HUES64 (cell line): ENCODE results near the gene TDRD7.
"Not testable (repeated sequence)": the region's sequence is repeated elsewhere in the genome, so short reads cannot be mapped to it uniquely, and the experiment has no call there.

Experiments used
- H3K27ac ChIP-seq: 2 replicates; pipeline ENCODE4 v1.7.0; 2013; ENCODE audit warnings: low read depth, low read length, inconsistent platforms
- H3K27me3 ChIP-seq: 2 replicates; pipeline ENCODE4 v1.6.1; 2013; ENCODE audit warnings: mild to moderate bottlenecking, low read length; ENCODE audit not compliant: insufficient read depth
- H3K36me3 ChIP-seq: 2 replicates; pipeline ENCODE4 v1.6.1; 2013; ENCODE audit warnings: mild to moderate bottlenecking, low read length; ENCODE audit not compliant: insufficient read depth
- H3K4me1 ChIP-seq: 2 replicates; pipeline ENCODE4 v1.6.1; 2013; ENCODE audit warnings: mild to moderate bottlenecking, low read length, moderate library complexity; ENCODE audit not compliant: insufficient read depth
- H3K4me3 ChIP-seq: 2 replicates; pipeline ENCODE4 v1.5.1; 2013; ENCODE audit warnings: mild to moderate bottlenecking, low read length, moderate library complexity
- H3K9ac ChIP-seq: 2 replicates; pipeline ENCODE4 v1.6.1; 2013; ENCODE audit warnings: mild to moderate bottlenecking, low read depth, low read length
- H3K9me3 ChIP-seq: 2 replicates; pipeline ENCODE4 v1.6.1; 2013; ENCODE audit warnings: low read depth, low read length; ENCODE audit not compliant: insufficient read depth
- WGBS: fragments of 150-250, 120-280 bp; methylation state at CpG from one replicate; pipeline ENCODE4 v1.1.7; 2013; ENCODE audit warnings: missing lambda C conversion rate; 5-methylcytosine and 5-hydroxymethylcytosine counted together

Gene TDRD7

DNA sequence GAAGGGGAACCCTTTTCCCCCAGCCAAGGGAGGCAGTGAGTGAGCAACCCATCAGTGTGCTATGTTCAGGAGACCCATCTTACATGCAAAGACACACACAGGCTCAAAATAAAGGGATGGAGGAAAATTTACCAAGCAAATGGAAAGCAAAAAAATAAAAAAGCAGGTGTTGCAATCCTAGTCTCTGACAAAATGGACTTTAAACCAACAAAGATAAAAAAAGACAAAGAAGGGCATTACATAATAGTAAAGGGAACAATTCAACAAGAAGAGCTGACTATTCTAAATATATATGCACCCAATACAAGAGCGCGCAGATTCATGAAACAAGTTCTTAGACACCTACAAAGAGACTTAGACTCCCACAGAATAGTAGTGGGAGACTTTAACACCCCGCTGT, 41.7 kb downstream of the TDRD7 start:
- H3K4me1 ChIP-seq, H3K27me3 ChIP-seq, H3K4me3 ChIP-seq, H3K36me3 ChIP-seq, H3K9me3 ChIP-seq, H3K27ac ChIP-seq, H3K9ac ChIP-seq: not testable (repeated sequence)
- 97% methylated on average over 3 of the region's 3 CpGs for WGBS

- not testable (repeated sequence) for H3K36me3 ChIP-seq, H3K4me3 ChIP-seq, H3K27ac ChIP-seq, H3K4me1 ChIP-seq, H3K27me3 ChIP-seq, H3K9me3 ChIP-seq, H3K9ac ChIP-seq
Measured at GRCh38 chr9:97456841-97457240, 44.9 kb downstream of the TDRD7 start.

- no peaks in the 10 kb centered on the region for H3K9me3 ChIP-seq
- peaks cover 7% of the 10 kb centered on the region for H3K4me1 ChIP-seq
- H3K27ac ChIP-seq = no peak overlapping the region
- H3K9ac ChIP-seq = no peak overlapping the region
- H3K36me3 ChIP-seq = no peaks in the 10 kb centered on the region
- H3K4me3 ChIP-seq = no peak overlapping the region
- no peaks in the 10 kb centered on the region for H3K27me3 ChIP-seq
Measured at GRCh38 chr9:97459326-97459725, 47.4 kb downstream of the TDRD7 start.

DNA sequence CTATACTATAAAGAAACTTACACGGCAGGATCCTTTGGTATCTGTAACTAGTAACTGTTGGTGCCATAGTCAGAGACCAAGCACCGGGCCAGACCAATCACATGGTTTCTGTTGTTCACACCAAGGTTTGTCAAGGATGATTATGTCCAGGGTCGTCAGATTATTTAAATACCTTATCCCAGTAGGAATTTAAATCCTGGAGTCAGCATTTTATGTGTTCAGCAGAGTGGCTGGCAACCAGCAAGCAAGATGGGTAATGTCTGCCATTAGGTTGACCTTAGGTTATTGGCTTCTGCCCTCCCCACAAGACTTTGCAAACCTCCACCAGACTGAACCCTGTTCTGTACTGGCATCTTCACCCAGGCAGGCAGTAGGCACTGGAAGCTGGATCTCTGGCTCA, 50.3 kb downstream of the TDRD7 start:
- Histone ChIP-seq H3K27me3 (no peaks in the 10 kb centered on the region), H3K9me3 (no peaks in the 10 kb centered on the region), H3K4me3 (no peak overlapping the region), H3K4me1 (peaks cover 7% of the 10 kb centered on the region), H3K27ac (no peak overlapping the region), H3K9ac (no peak overlapping the region), H3K36me3 (no peaks in the 10 kb centered on the region)
- 98% methylated on average over 3 of the region's 3 CpGs for WGBS

DNA sequence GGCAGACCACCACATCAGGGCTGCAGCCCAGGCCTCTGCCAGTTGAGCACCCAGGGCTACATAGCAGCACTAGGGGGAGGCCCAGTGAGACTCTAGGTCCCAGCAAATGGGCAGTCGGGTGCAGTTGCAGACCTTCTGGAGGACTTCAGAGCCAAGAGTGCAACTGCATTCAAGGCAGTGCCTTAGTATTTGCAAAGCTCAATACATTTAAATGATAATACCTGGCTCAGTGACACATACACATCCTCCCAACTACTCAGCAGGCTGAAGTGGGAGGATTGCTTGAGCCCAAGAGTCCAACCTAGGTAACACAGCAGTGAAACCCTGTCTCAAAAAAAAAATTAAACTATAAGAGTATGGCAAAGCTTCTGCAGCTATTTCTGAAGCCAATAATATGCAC, 51.0 kb downstream of the TDRD7 start:
- no peaks in the 10 kb centered on the region for H3K27me3 ChIP-seq
- WGBS = 55% methylated on average over 1 of the region's 1 CpG

DNA sequence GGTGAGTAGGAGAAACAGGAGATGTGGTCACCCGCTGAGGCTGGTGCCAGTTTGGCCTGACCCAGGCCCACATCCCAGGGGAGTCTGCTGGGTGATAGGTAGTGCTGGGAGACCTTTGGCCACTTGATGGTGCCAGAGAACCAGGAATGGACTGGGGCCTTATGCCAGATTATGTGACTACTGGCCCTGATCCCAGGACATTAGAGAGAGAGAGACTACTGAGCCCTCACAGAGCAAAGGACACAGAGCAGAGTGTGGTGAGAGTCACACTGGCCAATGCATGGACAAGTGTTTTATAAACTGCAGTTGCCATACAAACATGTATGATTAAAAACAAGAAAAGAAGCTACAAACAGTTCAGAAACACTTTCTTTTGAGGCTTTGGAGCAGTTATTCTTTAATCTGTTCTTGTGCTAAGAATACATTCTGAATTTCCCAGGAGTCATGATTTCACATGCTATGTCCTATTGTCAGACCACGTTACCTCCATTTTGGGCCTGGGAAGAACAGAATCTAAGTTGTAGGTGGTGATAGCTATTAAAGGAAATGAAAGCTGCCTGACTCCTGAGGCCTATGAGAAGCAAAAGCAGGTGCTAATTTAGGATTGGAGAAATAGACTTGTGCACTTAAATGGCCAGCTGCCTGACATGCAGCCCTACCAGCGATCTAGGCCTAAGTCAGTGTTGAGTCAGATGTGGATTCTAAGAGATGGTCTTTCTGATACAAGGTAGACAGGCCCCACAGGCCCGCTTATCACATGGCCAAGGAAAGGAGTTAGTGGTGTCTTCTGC, 57.0 kb downstream of the TDRD7 start:
- no peak overlapping the region for H3K9ac ChIP-seq

More for the DNA sequence above, 51.0 kb downstream of the TDRD7 start:
- Histone ChIP-seq H3K36me3 (no peaks in the 10 kb centered on the region), H3K9ac (no peak overlapping the region), H3K9me3 (no peaks in the 10 kb centered on the region), H3K27ac (no peak overlapping the region), H3K4me3 (no peak overlapping the region), H3K4me1 (peaks cover 7% of the 10 kb centered on the region)

GRCh38 chr9:97470076-97470475, 58.2 kb downstream of the TDRD7 start:
- Histone ChIP-seq H3K27me3 (no peaks in the 10 kb centered on the region), H3K27ac (no peak overlapping the region), H3K4me3 (no peak overlapping the region), H3K4me1 (no peaks in the 10 kb centered on the region), H3K36me3 (no peaks in the 10 kb centered on the region), H3K9me3 (no peaks in the 10 kb centered on the region), H3K9ac (no peak overlapping the region)
- WGBS = 51% methylated on average over 2 of the region's 2 CpGs

More for the DNA sequence above, 57.0 kb downstream of the TDRD7 start:
- H3K27ac ChIP-seq = no peak overlapping the region
- 82% methylated on average over 4 of the region's 4 CpGs for WGBS
- no peaks in the 10 kb centered on the region for H3K36me3 ChIP-seq
- no peaks in the 10 kb centered on the region for H3K27me3 ChIP-seq
- H3K4me3 ChIP-seq = no peak overlapping the region
- no peaks in the 10 kb centered on the region for H3K4me1 ChIP-seq
- H3K9me3 ChIP-seq = no peaks in the 10 kb centered on the region

DNA sequence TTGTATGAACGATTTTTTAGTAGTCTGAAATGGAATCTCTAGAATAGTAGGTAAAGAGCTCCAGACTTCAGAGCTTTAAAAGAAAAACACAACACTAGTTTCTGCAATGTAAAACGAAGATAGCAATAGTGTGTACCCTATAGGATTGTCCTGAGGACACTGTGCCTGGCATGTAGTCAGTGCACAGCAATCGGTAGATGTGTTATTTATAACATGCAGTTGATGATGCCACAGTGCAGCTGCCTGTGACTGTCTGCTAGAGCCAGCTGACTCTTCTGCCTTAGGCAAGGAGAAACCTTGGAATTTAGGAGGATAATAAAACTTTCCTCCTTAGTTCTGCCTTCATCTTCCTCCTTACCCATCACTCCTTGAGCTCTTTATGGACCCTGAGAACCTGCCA, 61.8 kb downstream of the TDRD7 start:
- Histone ChIP-seq H3K4me3 (no peak overlapping the region), H3K27me3 (no peaks in the 10 kb centered on the region), H3K4me1 (no peaks in the 10 kb centered on the region), H3K27ac (no peak overlapping the region), H3K9ac (no peak overlapping the region), H3K36me3 (no peaks in the 10 kb centered on the region), H3K9me3 (no peaks in the 10 kb centered on the region)
- WGBS = 94% methylated on average over 3 of the region's 3 CpGs

DNA sequence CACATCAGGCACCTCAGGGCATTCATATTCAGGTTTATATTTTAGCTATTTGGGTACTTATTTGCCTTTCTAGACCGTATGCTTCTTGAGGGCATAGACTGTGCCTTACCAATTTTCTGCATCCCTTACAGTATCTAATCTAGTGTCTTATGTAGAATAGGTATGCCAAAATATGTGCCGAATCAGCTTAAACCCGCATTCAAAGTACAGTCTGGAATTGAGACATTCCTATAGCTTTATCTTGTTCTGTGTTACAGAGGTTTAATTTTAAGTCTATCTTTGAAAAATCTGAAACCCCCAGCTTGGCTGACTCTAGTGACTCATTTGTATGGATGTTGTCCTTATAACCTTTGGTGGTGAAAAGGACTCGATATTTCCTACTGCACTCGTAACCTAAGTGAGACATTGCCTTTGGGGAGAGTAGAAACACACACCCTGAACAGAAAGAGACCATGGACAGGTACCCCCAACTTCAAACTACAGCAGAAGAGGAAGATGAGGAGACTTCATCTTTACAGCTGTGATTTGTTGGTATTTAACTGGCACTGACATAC, 62.6 kb downstream of the TDRD7 start:
- Histone ChIP-seq H3K4me1 (no peaks in the 10 kb centered on the region), H3K27ac (no peak overlapping the region), H3K4me3 (no peak overlapping the region), H3K27me3 (no peaks in the 10 kb centered on the region), H3K9me3 (no peaks in the 10 kb centered on the region), H3K9ac (no peak overlapping the region), H3K36me3 (no peaks in the 10 kb centered on the region)
- WGBS = 89% methylated on average over 5 of the region's 5 CpGs

DNA sequence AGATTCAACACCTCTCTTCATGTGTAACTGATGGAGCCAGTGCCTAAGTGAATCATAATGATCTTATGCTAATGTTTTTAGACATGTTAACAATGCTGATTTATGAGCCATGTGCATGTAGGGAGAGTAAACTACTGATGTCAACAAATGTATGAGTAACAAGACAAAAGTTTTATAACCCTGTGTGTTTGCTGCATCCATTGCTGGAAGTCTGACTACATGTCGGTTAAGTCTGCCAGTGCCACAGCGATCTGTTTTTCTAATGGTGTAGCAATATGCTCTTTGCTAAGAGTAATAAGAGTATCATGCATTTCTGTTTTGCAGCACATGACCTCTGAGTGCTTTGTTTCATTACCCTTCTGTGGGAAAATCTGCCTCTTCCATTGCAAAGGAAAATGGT, 63.2 kb downstream of the TDRD7 start:
- H3K27me3 ChIP-seq = no peaks in the 10 kb centered on the region
- H3K4me1 ChIP-seq = no peaks in the 10 kb centered on the region
- H3K9ac ChIP-seq = no peak overlapping the region
- no peak overlapping the region for H3K4me3 ChIP-seq
- H3K9me3 ChIP-seq = no peaks in the 10 kb centered on the region
- WGBS = 89% methylated on average over 2 of the region's 2 CpGs
- H3K27ac ChIP-seq = no peak overlapping the region
- H3K36me3 ChIP-seq = no peaks in the 10 kb centered on the region

GRCh38 chr9:97478301-97478981, 66.5 kb downstream of the TDRD7 start:
- H3K36me3 ChIP-seq = no peaks in the 10 kb centered on the region
- no peak overlapping the region for H3K27ac ChIP-seq
- no peak overlapping the region for H3K4me3 ChIP-seq
- 94% methylated on average over 2 of the region's 3 CpGs for WGBS
- H3K4me1 ChIP-seq = no peaks in the 10 kb centered on the region
- H3K9ac ChIP-seq = no peak overlapping the region
- H3K9me3 ChIP-seq = no peaks in the 10 kb centered on the region
- no peaks in the 10 kb centered on the region for H3K27me3 ChIP-seq
